Hematopoietic multipotent progenitor cell treated with erythropoietin and hydrocortisone succinate and interleukin-3 and kit ligand, for 6 days (in vitro differentiated cells): ENCODE measurements around the gene SH3BGR.

Source experiments
- DNase-seq: peaks from one replicate; pipeline ENCODE4 v3.0.0-alpha.2; 2015

Gene SH3BGR

DNA sequence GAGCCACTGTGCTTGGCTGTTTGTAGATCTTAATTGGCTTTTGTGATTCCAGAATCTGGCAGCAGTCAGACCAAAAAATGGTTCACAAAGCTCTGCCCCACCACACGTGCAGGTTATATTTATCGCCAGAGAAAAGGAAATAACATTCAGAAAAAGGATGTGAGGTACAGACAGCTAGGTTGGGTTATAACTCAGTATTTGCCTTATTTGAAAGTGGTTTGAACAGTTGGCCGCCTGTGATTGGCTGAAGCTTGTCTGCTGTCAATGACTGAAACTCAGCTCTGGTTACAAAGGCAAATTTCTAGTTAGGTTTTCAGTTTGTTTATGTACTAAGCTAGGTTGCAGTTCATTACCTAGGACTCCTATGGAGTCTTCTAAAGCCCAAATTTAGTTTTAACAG, 9.6 kb downstream of the SH3BGR start:
- DNase-seq = no peak

DNA sequence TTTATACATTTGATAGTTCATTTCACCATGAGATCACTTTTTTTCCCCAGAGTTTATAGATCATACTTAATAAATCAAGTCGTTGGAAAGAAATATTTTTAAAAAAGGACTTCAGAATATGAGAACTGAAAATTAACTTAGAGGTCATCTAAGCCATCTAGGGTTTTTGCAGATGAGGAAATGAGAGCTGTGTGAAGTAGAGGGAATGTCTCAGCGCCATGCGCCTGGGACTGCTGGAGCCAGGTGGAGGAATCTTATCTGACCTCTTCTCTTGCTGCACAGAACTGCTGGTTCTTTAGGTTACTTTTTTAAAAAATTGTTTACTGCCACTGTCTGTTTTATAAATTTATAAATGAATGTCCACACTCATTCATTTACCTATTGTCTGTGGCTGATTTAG, 11.5 kb downstream of the SH3BGR start:
- no peak for DNase-seq

DNA sequence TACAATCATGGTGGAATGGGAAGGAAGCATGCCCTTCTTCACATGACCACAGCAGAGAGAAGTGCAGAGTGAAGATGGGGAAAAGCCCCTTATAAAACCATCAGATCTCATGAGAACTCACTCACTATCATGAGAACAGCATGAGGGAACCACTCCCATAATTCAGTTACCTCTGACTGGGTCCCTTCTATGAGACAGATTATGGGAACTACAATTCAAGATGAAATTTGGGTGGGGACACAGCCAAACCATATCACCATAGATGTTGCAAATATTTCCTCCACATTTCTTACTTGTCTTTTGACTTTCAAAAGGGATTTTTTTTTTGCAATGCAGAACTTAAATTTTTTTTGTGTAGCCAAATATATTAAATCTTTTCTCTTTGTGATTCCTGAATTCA, 14.8 kb downstream of the SH3BGR start:
- no peak for DNase-seq

DNA sequence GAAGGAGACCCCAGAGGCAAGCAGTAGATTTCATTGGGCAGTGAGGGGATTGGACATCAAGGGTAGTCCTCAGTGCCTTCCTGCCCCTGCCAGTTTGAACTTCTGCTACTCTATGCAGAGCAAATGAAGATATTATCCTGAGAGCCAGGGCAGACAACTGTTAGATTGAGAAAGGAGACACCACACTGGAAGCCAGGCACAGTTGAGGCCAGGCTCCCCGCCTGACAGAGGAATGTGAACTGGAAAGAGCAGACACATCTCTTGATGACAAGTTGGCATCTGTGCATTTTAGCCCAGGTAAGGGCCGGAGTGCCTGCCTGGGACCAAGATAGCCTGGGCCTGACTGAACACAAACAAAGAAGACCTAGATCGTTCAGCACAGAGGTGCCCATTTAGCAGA, 16.0 kb downstream of the SH3BGR start:
- DNase-seq = no peak

DNA sequence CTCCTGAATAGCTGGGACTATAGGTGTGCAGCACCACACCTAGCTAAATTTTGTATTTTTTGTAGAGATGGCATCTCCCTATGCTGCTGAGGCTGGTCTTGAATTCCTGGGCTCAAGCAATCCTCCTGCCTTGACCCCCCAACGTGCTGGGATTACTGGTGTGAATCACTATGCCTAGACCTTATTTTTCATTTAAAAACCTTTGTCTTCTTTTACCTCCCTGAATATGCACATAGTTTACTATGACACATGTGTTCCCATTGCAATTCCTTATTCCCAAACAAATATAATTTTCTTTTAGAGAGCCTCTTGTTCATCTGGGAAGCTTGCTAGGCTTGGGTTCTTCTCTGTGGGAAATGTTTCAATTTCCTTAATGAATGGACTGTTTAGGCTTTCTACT, 16.8 kb downstream of the SH3BGR start:
- DNase-seq = no peak

DNA sequence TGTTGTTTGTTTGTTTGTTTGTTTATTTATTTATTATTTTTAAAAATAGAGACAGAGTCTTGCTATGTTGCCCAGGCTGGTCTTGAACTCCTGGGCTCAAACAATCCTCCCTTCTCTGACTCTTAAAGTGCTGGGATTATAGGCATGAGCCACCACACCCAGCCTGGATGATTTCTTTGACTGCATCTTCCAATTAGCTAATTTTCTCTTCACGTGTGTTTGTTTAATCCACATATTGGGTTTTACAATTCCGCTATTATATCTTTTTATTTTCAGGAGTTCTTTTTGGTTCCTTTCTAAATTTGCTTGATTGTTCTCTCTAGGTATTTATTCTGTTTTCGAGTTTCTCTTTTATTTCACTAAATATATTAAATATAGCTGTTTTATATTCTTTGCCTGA, 19.8 kb downstream of the SH3BGR start:
- DNase-seq = no peak

DNA sequence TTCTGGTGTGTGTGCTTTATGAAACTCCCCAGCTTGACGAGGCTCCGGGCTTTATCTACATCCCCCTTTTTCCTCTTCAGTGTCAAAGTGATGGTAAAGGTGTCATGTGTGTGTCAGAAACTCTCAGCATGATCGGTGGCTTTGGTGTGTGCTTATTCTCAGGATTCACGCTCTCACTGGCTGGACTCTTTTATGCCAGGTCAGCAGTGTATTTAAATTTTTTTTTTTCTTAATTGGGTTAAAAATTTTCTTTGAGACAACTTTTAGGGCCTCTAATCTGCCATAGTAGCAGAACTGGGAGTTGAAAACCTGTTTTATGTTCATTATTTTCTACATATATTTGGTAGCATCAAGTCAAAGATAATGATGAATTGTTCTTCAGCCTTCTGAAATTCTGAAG, 21.0 kb downstream of the SH3BGR start:
- no peak for DNase-seq

DNA sequence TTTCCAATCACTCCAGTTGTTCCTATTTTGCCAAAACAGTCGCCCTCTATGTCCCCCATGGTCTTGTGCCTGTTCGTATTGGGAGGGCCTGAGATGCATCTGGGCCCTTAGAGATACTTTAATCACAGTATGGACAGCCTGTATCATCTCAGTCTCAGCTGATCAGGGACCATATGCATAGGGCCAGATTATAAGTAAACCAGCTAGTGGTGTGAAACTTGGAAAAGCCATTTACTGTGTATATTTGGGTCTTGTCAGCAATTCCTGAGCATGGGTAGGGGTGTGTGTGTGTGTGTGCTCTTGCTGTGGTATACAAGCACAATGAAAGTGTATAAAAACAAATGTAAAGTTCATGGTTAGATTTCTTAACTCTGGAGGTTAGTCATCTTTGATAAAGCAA, 22.8 kb downstream of the SH3BGR start:
- DNase-seq = no peak

DNA sequence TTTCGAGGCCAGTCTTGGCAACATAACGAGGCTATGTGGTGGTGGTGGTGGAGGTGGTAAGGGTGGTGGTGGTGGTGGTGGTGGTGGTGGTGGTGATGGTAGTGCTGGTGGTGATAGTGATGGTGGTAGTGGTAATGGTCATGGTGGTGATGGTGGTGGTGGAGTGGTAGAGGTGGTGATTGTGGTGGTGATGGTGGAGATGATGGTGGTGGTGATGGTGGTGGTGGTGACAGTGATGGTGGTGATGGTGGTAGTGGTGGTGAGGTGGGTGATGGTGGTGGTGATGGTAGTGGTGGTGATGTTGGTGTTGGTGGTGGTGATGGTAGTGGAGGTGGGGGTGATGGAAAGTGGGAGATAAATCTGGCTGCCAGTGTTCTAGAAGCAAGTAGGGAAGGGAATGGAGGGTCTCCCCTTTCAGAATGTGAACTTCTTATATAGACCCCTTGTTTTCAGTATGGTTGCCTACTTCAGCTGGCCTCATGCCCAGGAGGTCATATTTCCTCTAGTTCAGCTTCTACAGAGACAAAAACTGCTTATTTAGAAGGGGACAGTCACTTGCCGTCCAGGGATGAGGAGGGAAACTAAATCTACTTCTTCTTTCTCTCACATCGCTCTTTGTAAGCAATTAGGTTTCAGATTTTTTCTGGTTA, 27.5 kb downstream of the SH3BGR start:
- no peak for DNase-seq

DNA sequence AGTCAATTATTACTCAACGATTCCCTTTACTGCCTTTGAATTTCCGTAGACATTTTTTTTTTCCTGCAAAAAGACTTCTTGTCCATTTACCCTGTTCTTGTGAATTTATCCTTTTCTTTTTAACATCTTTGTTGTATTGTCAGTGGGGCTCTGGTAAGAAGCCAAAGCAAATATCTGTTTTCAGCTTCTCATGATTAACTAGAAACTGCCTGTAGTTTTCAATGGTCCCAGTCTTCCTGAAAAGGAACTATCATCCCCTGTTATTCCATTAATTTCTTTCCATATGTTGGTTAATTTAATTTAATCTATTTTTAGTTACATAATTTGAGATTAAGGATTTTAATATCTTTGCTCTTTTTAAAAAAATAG, 28.0 kb downstream of the SH3BGR start:
- no peak for DNase-seq

DNA sequence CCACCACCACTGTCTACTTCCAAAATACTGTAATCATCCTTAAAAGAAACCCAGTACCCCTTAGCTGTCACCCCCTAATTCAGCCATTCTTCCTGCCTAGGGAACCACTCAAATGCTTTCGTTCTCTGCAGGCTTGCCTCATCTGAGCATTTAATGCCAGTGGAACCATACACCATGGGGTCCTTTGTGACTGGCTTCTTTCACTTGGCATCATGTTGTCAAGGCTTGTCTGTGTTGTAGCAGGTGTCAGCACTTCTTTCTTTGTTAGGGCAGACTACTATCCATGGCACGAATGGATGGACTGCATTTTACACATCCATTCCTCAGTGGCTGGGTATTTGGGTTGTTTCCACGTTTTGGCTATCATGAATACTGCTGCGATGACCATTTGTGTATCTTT, 28.5 kb downstream of the SH3BGR start:
- no peak for DNase-seq

DNA sequence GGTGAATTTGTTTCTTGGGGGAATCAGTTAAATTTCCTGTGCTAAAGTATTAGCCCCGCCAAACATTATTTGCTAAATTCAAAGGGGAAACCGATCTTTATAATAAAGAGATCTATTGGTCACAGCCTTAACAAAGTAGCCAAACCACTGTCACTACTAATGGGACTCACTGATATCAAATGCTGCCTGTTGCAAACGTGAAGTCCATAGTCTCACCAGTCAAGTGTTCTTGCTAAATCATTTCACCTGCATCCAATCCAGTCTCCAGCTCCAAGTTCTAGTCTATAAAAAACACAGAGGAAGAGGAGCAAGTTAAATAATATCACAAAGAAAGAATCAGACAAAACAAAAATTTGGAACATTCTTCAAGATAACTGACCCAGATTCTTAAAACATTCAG, 30.1 kb downstream of the SH3BGR start:
- no peak for DNase-seq

DNA sequence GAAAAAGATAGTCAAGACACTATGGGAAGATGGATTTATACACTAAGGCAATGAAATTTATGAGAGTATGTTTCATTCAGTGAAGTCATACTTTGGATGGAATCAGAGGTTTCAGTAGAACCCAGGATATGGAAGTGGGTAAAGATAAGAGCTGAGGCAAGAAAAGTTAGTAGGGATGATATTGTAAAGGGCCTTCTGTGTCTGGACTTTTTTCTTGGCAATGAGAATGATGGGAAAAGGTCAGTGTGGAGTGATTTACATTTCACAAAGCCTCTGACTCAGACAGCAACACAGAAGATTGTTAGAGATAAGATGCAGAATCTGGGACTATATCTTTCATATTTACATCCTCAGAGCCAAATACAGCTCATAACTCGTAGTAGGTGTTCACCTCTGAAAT, 32.1 kb downstream of the SH3BGR start:
- DNase-seq = no peak

DNA sequence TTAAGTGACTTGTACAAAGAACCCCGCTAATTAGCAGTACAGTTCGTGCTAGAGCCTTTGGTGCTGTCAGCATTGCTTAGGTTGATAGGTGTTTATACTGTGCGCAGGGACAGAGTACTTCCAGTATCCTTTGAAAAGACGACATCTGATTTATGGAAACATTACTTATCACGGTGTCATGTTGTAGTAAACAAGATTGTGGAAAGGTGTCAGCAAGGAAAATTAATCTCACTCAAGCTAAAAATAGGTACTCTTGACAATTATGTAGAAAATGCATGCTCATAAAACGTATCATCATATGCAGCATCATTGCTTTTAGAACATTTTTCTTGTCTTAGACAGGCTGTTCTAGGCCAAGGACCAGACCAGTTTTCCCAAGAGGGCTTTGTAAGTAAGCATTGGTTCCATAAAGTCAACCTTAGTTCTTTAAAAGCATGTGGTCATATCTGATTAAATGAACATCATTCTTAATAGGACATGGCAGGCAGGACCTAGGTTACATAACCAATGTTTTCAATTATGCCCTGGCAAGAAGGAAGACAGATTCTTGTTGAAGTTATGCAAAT, 33.0 kb downstream of the SH3BGR start:
- no peak for DNase-seq

DNA sequence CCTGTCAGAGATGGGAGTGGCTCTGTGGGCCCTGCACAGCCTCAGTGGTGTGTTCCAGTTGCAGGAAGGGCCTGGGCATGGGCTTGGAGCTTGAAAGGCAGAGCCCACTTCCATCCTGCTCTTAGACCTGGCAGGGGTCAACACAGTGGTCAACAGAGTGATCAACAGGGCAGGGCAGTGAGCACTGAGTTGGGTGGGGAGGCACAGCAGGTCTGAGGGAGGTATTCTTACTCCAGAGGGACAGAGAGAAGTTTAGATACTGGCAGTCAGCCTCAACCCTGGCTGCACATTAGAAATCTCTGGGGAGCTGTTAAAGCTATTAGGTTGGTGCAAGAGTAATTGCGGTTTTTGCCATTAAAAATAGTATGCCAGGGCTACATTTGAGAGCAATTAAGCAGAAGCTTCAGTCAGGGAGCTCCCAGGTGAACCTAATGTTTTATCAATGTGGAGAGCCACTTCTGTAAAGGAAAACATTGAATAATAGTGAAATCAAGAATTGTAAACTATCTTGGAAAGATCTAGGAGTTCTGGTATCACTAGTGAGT, 37.7 kb downstream of the SH3BGR start:
- DNase-seq = no peak

DNA sequence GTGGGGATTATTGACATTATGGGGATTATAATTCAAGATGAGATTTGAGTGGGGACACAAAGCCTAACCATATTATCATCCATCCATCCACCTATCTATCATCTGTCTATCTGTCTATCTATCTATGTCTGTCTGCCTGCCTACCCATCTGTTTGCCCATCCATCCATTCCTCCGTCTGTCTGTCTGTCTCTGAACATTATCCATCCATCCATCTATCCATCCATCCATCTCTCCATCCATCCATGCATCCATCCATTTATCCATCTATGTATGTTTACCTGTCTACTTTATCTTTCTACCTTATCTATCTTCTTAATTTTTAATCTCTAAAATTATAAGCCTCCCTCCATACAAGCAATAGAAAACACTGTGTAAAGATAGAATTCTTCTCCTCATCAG, 47.4 kb downstream of the SH3BGR start:
- no peak for DNase-seq

DNA sequence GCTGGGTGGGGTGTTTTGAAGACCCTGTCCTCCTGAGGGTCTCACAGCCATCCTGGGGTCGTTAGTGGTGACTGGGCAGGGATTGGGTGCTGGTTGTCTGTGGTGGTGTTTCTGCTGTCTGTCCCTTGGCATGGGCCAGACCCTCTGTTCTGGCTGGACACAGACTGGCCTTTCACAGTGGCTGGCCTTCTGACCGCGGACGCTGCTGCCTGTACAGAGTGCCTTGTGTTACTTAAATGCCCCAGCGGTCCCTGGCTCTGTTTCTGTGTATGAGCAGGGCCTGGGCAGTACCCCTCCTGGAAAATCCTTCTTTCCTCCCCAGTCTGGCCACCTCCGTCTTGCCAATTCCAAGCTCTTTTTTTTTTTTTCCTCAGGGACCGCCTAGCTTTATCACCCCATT, 50.9 kb downstream of the SH3BGR start:
- DNase-seq = no peak

DNA sequence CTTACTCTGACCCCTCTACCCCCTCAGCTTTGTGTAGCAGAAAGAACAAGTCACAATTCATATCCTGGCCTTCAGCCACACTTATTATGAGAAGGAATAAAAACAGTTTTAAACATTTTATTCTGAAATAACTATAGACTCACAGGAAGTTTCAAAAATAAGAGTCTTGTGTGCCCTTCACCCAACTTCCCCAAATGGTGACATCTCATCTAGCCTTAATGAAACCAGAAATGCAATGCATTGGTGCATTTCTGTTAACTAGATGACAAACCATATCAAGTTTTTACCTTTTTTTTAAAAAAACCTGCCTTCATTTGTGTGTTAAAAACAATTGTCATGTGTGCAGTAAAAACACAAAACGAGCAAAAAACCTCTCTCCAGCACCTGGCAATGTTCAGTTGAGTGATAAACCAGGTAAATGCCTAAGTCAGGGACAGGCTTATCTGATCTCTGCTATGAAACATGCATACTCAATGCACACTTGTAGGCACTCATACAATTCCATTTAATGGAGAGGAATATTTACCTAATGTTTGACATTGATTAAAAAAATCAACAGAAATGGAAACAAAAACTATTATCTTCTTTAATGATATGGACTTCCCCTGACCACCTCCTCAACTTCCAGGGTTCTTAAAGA, 51.5 kb downstream of the SH3BGR start:
- peak; percentile 28 for DNase-seq

DNA sequence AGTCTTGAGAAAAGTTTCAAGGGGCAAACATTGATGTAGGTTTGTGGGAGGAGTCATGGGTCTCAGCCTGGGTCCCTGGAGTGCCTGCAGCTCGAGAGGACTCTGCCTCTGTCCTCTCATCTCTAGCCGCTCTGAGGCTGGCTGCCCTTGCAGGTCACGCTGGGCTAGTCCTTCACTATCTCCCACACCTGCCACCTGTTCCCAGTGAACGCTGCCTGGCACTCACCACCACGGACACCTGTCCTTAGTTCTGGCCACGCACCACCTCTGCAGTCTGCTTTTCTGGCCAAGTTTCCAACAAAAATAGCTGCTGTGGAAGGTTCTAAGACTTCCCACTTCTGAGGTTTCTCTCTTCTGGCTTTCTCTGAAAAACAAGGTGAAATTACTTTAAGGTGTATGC, 52.5 kb downstream of the SH3BGR start:
- DNase-seq = no peak

DNA sequence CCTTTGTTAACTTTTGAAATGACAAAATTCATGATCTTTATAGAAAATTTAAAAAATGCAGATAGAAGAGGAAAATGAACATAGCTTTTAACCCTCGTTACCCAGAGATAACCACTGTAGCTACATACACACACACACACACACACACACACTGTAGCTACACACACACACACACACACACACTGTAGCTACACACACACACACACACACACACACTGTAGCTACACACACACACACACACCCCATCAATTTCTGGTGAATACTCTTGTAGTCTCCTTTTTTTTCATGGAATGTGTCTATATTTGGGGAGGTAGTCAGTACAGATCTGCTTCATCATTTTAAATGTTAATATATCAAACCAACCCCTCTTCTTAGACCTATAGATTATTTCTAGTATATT, 58.5 kb downstream of the SH3BGR start:
- no peak for DNase-seq

DNA sequence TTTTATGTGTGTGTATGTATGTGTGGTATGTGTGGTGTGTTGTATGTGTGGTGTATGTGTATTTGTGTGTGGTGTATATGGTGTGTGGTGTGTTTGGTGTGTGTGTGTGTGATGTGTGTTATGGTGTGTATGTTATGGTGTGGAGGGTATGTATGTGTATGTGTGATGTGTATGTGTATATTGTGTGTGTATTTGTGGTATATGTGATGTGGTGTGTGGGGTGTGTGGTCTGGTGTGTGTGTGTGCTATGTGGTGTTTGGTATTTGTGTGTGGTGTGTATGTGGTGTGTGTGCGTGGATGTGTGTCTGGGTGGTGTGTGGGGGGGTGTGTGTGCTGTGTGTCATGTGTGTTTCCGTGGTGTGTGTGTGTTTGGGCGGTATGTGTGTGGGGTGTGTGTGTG, 59.3 kb downstream of the SH3BGR start:
- DNase-seq = no peak

DNA sequence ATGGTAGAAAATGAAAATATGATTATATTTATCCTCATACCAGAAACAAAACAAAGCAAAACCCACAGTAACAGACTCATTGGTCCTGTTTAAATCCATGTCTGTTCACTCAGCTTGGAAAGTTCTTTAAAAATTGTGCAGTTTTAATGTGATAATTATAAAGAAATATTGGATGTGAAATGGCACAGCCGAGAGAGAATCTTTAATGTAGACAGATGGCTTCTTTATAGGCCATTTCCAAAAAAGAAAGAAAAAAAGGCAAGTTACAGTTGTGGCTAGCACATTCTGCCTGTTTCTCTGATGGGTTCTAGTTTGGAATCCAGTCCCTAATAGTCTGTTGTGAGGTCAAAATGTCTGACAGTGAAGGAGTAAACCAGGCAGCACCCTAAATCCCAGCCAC, 62.0 kb downstream of the SH3BGR start:
- no peak for DNase-seq

DNA sequence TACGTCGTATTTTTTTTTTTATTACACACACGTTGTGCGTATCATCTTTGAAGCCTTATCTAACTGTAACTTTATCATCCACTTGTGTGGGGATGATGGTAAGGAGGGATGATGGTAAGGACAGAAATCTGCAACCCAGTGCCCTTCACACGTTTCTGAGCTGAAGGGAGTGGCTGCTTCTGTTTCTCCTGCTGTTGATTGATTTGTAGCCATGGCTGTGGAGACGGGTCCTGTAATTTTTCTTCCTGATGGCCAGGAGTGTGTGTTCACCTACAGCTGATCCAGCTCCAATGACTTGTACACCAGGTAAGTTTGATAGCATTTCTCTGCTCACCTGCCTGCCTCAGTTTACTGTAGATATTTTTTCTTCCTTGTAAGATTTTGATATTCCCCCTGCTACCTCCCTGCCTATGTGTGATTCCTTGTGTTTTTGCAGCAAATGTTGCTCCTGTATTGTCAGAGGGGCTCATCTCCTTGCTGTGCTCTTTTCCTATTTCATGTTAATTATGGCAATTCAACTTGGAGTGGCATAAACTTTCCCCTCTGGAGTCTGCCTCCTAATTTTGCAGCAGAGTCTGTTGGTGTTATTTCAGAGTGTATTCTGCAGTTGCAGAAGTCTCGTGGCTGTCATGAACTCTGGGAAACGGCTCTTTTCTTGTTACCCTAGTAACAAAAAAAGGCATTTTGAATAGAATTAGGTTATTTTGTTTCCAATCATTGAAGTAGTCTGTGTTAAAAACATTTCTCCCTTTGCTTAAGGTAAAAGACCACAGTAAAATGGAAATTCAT, 64.1 kb downstream of the SH3BGR start:
- no peak for DNase-seq
